GM19035 (cell line): ENCODE data around the gene OTOP3.

Experiments used
- ATAC-seq: cut with Tn5 transposase; IDR thresholded peaks from one replicate; pipeline ENCODE4 v1.9.1; 2021; ENCODE audit not compliant: unreplicated experiment

Gene OTOP3

GRCh38 chr17:74916136-74916850, 19.4 kb upstream of the OTOP3 start:
- ATAC-seq, result no peak

- no peak for ATAC-seq
Observed at GRCh38 chr17:74916851-74917199, 18.9 kb upstream of the OTOP3 start.

- no peak for ATAC-seq
Observed at GRCh38 chr17:74917430-74917829, 18.3 kb upstream of the OTOP3 start.

GRCh38 chr17:74918906-74919305, 16.8 kb upstream of the OTOP3 start:
- no peak for ATAC-seq

GRCh38 chr17:74919440-74920305, 16.0 kb upstream of the OTOP3 start:
- no peak for ATAC-seq

- ATAC-seq, result no peak
Observed at GRCh38 chr17:74920306-74920620, 15.4 kb upstream of the OTOP3 start.

- ATAC-seq, result no peak
Observed at GRCh38 chr17:74920642-74921025, 15.1 kb upstream of the OTOP3 start.

- ATAC-seq, result no peak
Observed at GRCh38 chr17:74921026-74921681, 14.5 kb upstream of the OTOP3 start.

- ATAC-seq, result no peak
Observed at GRCh38 chr17:74921769-74922168, 13.9 kb upstream of the OTOP3 start.

- ATAC-seq, result no peak
Observed at GRCh38 chr17:74922172-74922571, 13.5 kb upstream of the OTOP3 start.

- no peak for ATAC-seq
Observed at GRCh38 chr17:74922694-74923537, 12.8 kb upstream of the OTOP3 start, which contains the start of gene USH1G. Gene USH1G, minus strand, starts transcription at chr17:74923255. Its CDS starts 182 bp downstream, at chr17:74923073.

- no peak for ATAC-seq
Observed at GRCh38 chr17:74923538-74924249, 12.0 kb upstream of the OTOP3 start.

- ATAC-seq, result no peak
Observed at GRCh38 chr17:74924250-74924948, 11.3 kb upstream of the OTOP3 start, which contains the start of gene OTOP2. Gene OTOP2, plus strand, starts transcription at chr17:74924273. Its CDS starts 360 bp downstream, at chr17:74924633.

GRCh38 chr17:74925242-74925641, 10.5 kb upstream of the OTOP3 start:
- ATAC-seq, result no peak

- no peak for ATAC-seq
Observed at GRCh38 chr17:74928786-74929185, 6.9 kb upstream of the OTOP3 start.

GRCh38 chr17:74930535-74931036, 5.1 kb upstream of the OTOP3 start:
- ATAC-seq, result no peak

GRCh38 chr17:74935048-74935447, 650 bp upstream of the OTOP3 start:
- no peak for ATAC-seq

- ATAC-seq, result no peak
Observed at GRCh38 chr17:74936470-74936799, 737 bp downstream of the OTOP3 start.
